Gastrocnemius medialis (tissue), 4 donors: Measurements from ENCODE around the gene SERINC3. TPM values are rescaled to one million over a fixed set of nuclear protein-coding genes. Genes with fewer than 3 reads are reported as not detected.

Experiments
- ATAC-seq, 2 donors: fragments of 150-250 bp; one replicate each; pipeline ENCODE4 v1.9.1; 2016
- DNase-seq, 2 donors: peaks; one replicate each; pipeline ENCODE4 v3.0.0-alpha.2; 2019
- H3K27ac ChIP-seq, 4 donors: fragments of 200-600 bp; sonication (generic); 1 replicate in 1 of 4; 2 replicates in 3 of 4; pipeline ENCODE4 v1.5.1; 2016 to 2018; ENCODE audit warnings: mild to moderate bottlenecking in 2 of 4, moderate library complexity in 1 of 4
- H3K27me3 ChIP-seq, 3 donors: fragments of 200-600 bp; sonication (generic) in 2 of 3; 1 replicate in 1 of 3; 2 replicates in 2 of 3; pipeline versions ENCODE4 v1.5.1 to v1.6.0; 2016 to 2019; ENCODE audit warnings: mild to moderate bottlenecking in 1 of 3, moderate library complexity in 1 of 3
- H3K36me3 ChIP-seq, 2 donors: fragments of 200-600 bp; sonication (generic) in 1 of 2; one replicate each; pipeline ENCODE4 v1.5.1; 2017 to 2018
- H3K4me1 ChIP-seq, 2 donors: fragments of 200-600 bp; sonication (generic) in 1 of 2; one replicate each; pipeline ENCODE4 v1.5.1; 2016 to 2017; ENCODE audit warnings: mild to moderate bottlenecking in 2 of 2
- H3K4me3 ChIP-seq, 4 donors: fragments of 200-600 bp; sonication (generic) in 3 of 4; 1 replicate in 1 of 4; 2 replicates in 3 of 4; pipeline ENCODE4 v1.5.1; 2016 to 2019; ENCODE audit warnings: mild to moderate bottlenecking in 2 of 4
- H3K9me3 ChIP-seq, 3 donors: fragments of 200-600 bp; sonication (generic) in 2 of 3; 1 replicate in 1 of 3; 2 replicates in 2 of 3; pipeline ENCODE4 v1.5.1; 2016 to 2019
- CTCF ChIP-seq, 5 experiments: fragments of 450-650 bp in 3 of 5; fragments of 200-600 bp in 2 of 5; sonication (generic) in 2 of 5; IDR thresholded peaks in 4 of 5; conservative IDR thresholded peaks in 1 of 5; 1 replicate in 4 of 5; 2 replicates in 1 of 5; pipeline ENCODE4 v1.5.1; 2016 to 2019; ENCODE audit warnings: antibody characterized with exemption in 5 of 5, mild to moderate bottlenecking in 3 of 5, moderate library complexity in 3 of 5
- POLR2A ChIP-seq, 2 donors: fragments of 450-650 bp; IDR thresholded peaks; one replicate each; pipeline ENCODE4 v1.6.1; 2017; ENCODE audit warnings: antibody characterized with exemption in 2 of 2, mild to moderate bottlenecking in 2 of 2, moderate library complexity in 2 of 2
- in situ Hi-C, 4 donors: fragments of 200-750 bp; cut with MboI; loops; one replicate each; pipeline versions ENCODE4 v1.15.0 to v1.8.0; 2017; ENCODE audit warnings: low sequenced_read_pairs in 4 of 4
- intact Hi-C: fragments of 100-400 bp; cut with DNase I; formaldehyde crosslinking; loops from one replicate; pipeline ENCODE4 v1.15.1; 2023; ENCODE audit warnings: low total_unique reads
- total RNA-seq, 4 donors: library from RNA; depleted of rRNA; stranded (reverse); fragments of >200 nt; gene quantifications; one replicate each; pipeline versions ENCODE4 v1.1.0 to v1.2.3, GENCODE V29; 2016

SERINC3 gene
- total RNA-seq, 4 donors from 2014 or later = 93.3 to 174 (median 139) TPM

GRCh38 chr20:44456611-44457010, 65.3 kb downstream of the SERINC3 start:
- intact Hi-C loops (no loop called here), in situ Hi-C loops (loop anchor here in 3 of 4 donors (25.0 kb wide), 1 partner anchor 244 kb away; the partner anchor contains the start of gene OSER1 (in 3 of the 3))
- Histone ChIP-seq H3K27ac (no peak overlapping the region), H3K9me3 (no peaks in the 10 kb centered on the region), H3K36me3 (no peaks in the 10 kb centered on the region), H3K27me3 (no peaks in the 10 kb centered on the region), H3K4me1 (no peaks in the 10 kb centered on the region), H3K4me3 (no peak overlapping the region)
- ATAC-seq (no peak), DNase-seq (no peak)
- TF ChIP-seq POLR2A (IDR thresholded peaks at IDR 0.05) (no peak), CTCF (IDR thresholded peaks at IDR 0.05 in 4 of 5, conservative IDR thresholded peaks at IDR 0.05 in 1 of 5) (no peak)

GRCh38 chr20:44455126-44455525, 66.7 kb downstream of the SERINC3 start:
- no peak for TF ChIP-seq POLR2A (IDR thresholded peaks at IDR 0.05)
- TF ChIP-seq CTCF (IDR thresholded peaks at IDR 0.05 in 4 of 5, conservative IDR thresholded peaks at IDR 0.05 in 1 of 5) = no peak
- Histone ChIP-seq H3K27ac (no peak overlapping the region), H3K36me3 (no peaks in the 10 kb centered on the region), H3K4me3 (no peak overlapping the region), H3K27me3 (no peaks in the 10 kb centered on the region), H3K4me1 (no peaks in the 10 kb centered on the region), H3K9me3 (no peaks in the 10 kb centered on the region)
- intact Hi-C loops (no loop called here), in situ Hi-C loops (loop anchor here in 3 of 4 donors (25.0 kb wide), 1 partner anchor 243 kb away; the partner anchor contains the start of gene OSER1 (in 3 of the 3))
- ATAC-seq = no peak
- no peak for DNase-seq

- TF ChIP-seq CTCF (IDR thresholded peaks at IDR 0.05 in 4 of 5, conservative IDR thresholded peaks at IDR 0.05 in 1 of 5) (no peak), POLR2A (IDR thresholded peaks at IDR 0.05) (no peak)
- Histone ChIP-seq H3K4me3 (no peak overlapping the region), H3K4me1 (no peaks in the 10 kb centered on the region), H3K9me3 (no peaks in the 10 kb centered on the region), H3K27ac (no peak overlapping the region), H3K36me3 (no peaks in the 10 kb centered on the region), H3K27me3 (no peaks in the 10 kb centered on the region)
- intact Hi-C loops = no loop called here
- in situ Hi-C loops = loop anchor here in 3 of 4 donors (25.0 kb wide), 1 partner anchor 242 kb away; the partner anchor contains the start of gene OSER1 (in 3 of the 3)
- ATAC-seq (no peak), DNase-seq (no peak)
Observed at GRCh38 chr20:44454306-44454963, 67.4 kb downstream of the SERINC3 start.

GRCh38 chr20:44450903-44451450, 70.9 kb downstream of the SERINC3 start:
- no peak for ATAC-seq
- H3K36me3 ChIP-seq = no peaks in the 10 kb centered on the region
- in situ Hi-C loops = loop anchor here in 3 of 4 donors (25.0 kb wide), 1 partner anchor 239 kb away; the partner anchor contains the start of gene OSER1 (in 3 of the 3)
- TF ChIP-seq POLR2A (IDR thresholded peaks at IDR 0.05) (no peak), CTCF (IDR thresholded peaks at IDR 0.05 in 4 of 5, conservative IDR thresholded peaks at IDR 0.05 in 1 of 5) (no peak)
- no peak overlapping the region for H3K4me3 ChIP-seq
- no peak overlapping the region for H3K27ac ChIP-seq
- no peaks in the 10 kb centered on the region for H3K4me1 ChIP-seq
- no peaks in the 10 kb centered on the region for H3K27me3 ChIP-seq
- no peak for DNase-seq
- H3K9me3 ChIP-seq = no peaks in the 10 kb centered on the region
- intact Hi-C loops = no loop called here
